SU-DHL-6 (cell line): ENCODE measurements around the gene MBP.
A peak's percentile ranks its signal among the peaks of the same experiment; 100 is the strongest.

Experiments used
- H2AFZ ChIP-seq: fragments of 200-600 bp; sonication (generic); 2 replicates; pipeline ENCODE4 v1.6.1; 2014; ENCODE audit warnings: low read depth, mild to moderate bottlenecking, moderate library complexity, mixed read lengths, antibody characterized with exemption, low read length; ENCODE audit not compliant: severe bottlenecking
- H3F3A ChIP-seq: fragments of 200-600 bp; shearing (Covaris generic); 2 replicates; pipeline ENCODE4 v1.6.0; 2016; ENCODE audit warnings: antibody characterized with exemption, mild to moderate bottlenecking; ENCODE audit not compliant: insufficient read depth
- H3K27ac ChIP-seq: fragments of 200-600 bp; sonication (generic); 2 replicates; pipeline ENCODE4 v1.5.1; 2016; ENCODE audit warnings: low read depth, mild to moderate bottlenecking, low read length, moderate library complexity, mixed read lengths
- H3K27me3 ChIP-seq: fragments of 200-600 bp; sonication (generic), shearing (Covaris generic); 2 replicates; pipeline ENCODE4 v1.6.0; 2014; ENCODE audit warnings: mild to moderate bottlenecking, low read length
- H3K36me3 ChIP-seq: fragments of 200-600 bp; sonication (generic); 2 replicates; pipeline ENCODE4 v1.6.1; 2014; ENCODE audit warnings: mild to moderate bottlenecking, low read length, mixed read lengths
- H3K4me2 ChIP-seq: fragments of 300-600, 200-600 bp; shearing (Covaris generic), sonication (generic); 2 replicates; pipeline ENCODE4 v1.6.0; 2014; ENCODE audit warnings: low read length, low read depth, mild to moderate bottlenecking; ENCODE audit not compliant: poor library complexity, severe bottlenecking
- H3K4me3 ChIP-seq: fragments of 200-600 bp; sonication (generic); 2 replicates; pipeline ENCODE4 v1.5.1; 2014; ENCODE audit warnings: antibody characterized with exemption, low read length, mild to moderate bottlenecking, mixed read lengths; ENCODE audit not compliant: insufficient read depth, poor library complexity, severe bottlenecking
- H3K79me2 ChIP-seq: fragments of 200-600 bp; sonication (generic); 2 replicates; pipeline ENCODE4 v1.6.1; 2014; ENCODE audit warnings: mild to moderate bottlenecking, low read length, moderate library complexity; ENCODE audit not compliant: insufficient read depth
- H3K9ac ChIP-seq: fragments of 200-600 bp; sonication (generic); 2 replicates; pipeline ENCODE4 v1.7.0; 2014; ENCODE audit warnings: mild to moderate bottlenecking, low read length
- H3K9me2 ChIP-seq: fragments of 200-600 bp; sonication (generic); replicated peaks from 2 replicates; pipeline ENCODE4 v1.6.1; 2014; ENCODE audit warnings: low read length; ENCODE audit not compliant: insufficient read depth
- H3K9me3 ChIP-seq: fragments of 200-600 bp; sonication (generic); 2 replicates; pipeline ENCODE4 v1.6.1; 2014; ENCODE audit warnings: low read length, mixed read lengths; ENCODE audit not compliant: insufficient read depth
- H4K20me1 ChIP-seq: fragments of 200-600 bp; sonication (generic); 2 replicates; pipeline ENCODE4 v1.6.1; 2014; ENCODE audit warnings: low read depth, mild to moderate bottlenecking, antibody characterized with exemption, low read length, moderate library complexity, mixed read lengths
- CTCF ChIP-seq: fragments of 200-600 bp; sonication (generic); IDR thresholded peaks from one replicate; pipeline ENCODE4 v1.5.1; 2017; ENCODE audit warnings: antibody characterized with exemption, mild to moderate bottlenecking, low read length, moderate library complexity; ENCODE audit not compliant: insufficient read depth, poor library complexity, severe bottlenecking
- EZH2phosphoT487 ChIP-seq: fragments of 200-600 bp; sonication (generic), shearing (Covaris generic); conservative IDR thresholded peaks from 2 replicates; pipeline ENCODE4 v1.6.1; 2018; ENCODE audit warnings: mild to moderate bottlenecking, antibody characterized with exemption, low read length, moderate library complexity, mixed read lengths

The MBP gene

GRCh38 chr18:77054288-77054605 lies 78.3 kb downstream of the MBP start:
- H3K79me2 ChIP-seq, result peaks cover 17% of the 10 kb centered on the region; the same call in 1 of the 2 replicates
- no peaks in the 10 kb centered on the region for H3K9me3 ChIP-seq
- no peak overlapping the region for H3K4me3 ChIP-seq
- H3K27ac ChIP-seq, result peak overlapping the region; percentile 97
- H3K36me3 ChIP-seq, result no peaks in the 10 kb centered on the region
- H2AFZ ChIP-seq, result no peak overlapping the region
- H3F3A ChIP-seq, result peaks cover 79% of the 10 kb centered on the region
- no peaks in the 10 kb centered on the region for H3K27me3 ChIP-seq
- peak overlapping the region; percentile 78 for H3K4me2 ChIP-seq
- no peak for TF ChIP-seq EZH2phosphoT487
- H3K9me2 ChIP-seq, result no peaks in the 10 kb centered on the region
- no peaks in the 10 kb centered on the region for H4K20me1 ChIP-seq
- peak overlapping the region; percentile 61 for H3K9ac ChIP-seq

GRCh38 chr18:77053616-77054287 lies 78.8 kb downstream of the MBP start:
- Histone ChIP-seq H3F3A (peaks cover 81% of the 10 kb centered on the region), H3K4me3 (peak overlapping the region; percentile 2), H3K4me2 (peak overlapping the region; percentile 78), H2AFZ (no peak overlapping the region), H3K79me2 (peaks cover 19% of the 10 kb centered on the region; the same call in 1 of the 2 replicates), H3K27me3 (no peaks in the 10 kb centered on the region), H3K9ac (peak overlapping the region; percentile 61), H3K9me3 (no peaks in the 10 kb centered on the region), H3K36me3 (no peaks in the 10 kb centered on the region), H4K20me1 (no peaks in the 10 kb centered on the region), H3K9me2 (no peaks in the 10 kb centered on the region), H3K27ac (peak overlapping the region; percentile 97)
- no peak for TF ChIP-seq EZH2phosphoT487
- TF ChIP-seq CTCF, result no peak

DNA sequence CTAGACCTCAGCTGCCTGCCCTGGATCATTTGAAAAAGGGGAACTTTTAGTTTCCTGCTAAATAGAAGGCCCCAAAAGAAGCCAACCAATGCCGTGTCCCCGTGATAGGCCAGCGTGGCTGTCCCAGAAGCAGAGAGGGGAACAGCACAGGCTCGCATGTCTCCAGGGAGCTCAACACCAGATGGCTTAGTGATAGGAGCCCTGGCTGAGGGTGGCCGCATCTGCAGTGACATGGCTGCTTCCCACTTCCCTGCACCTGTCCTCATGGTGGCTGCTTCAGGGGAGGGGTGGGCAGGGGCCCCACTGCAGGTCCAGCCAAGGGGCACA lies 79.6 kb downstream of the MBP start:
- peak overlapping the region; percentile 9 for H3K4me3 ChIP-seq
- no peaks in the 10 kb centered on the region for H3K27me3 ChIP-seq
- peaks cover 84% of the 10 kb centered on the region for H3F3A ChIP-seq
- H2AFZ ChIP-seq, result no peak overlapping the region
- H3K9me3 ChIP-seq, result no peaks in the 10 kb centered on the region
- peak overlapping the region; percentile 78 for H3K4me2 ChIP-seq
- peaks cover 14% of the 10 kb centered on the region; the same call in 1 of the 2 replicates for H3K79me2 ChIP-seq
- H3K9ac ChIP-seq, result peak overlapping the region; percentile 61
- H3K9me2 ChIP-seq, result no peaks in the 10 kb centered on the region
- peak overlapping the region; percentile 97 for H3K27ac ChIP-seq
- no peaks in the 10 kb centered on the region for H4K20me1 ChIP-seq
- TF ChIP-seq EZH2phosphoT487, result no peak
- TF ChIP-seq CTCF, result no peak
- no peaks in the 10 kb centered on the region for H3K36me3 ChIP-seq

DNA sequence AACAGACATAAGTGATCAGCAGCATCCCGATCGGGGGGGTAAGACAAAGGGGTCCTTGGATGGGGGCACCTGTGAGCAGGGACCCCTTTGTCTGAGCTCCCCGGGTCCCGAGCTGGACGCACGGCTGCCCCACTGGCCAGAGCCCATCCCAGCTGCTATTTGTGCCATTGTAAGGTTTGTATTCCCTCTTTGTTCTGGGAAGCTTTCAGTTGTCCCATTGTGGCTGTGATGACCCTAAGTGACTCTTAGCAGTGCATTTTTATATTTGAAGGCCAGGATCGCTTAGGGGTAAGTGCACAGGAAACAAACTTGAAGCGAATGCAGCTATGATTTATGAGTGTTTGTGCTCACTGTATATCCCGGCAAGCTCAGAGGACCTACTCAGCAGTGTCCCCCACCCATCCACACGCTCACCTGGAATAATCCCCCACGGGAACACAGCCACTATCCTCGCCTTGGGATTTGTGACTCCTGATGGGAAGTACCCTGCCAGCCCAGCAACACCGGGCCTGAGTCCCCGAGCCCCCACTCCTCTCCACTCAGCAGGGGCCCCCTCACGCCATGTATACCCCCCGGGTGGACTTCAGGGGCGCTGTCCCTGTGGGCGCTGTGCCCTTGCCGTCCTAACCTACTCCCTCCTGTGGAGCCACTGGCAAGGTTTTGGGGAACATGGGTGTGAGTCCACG lies 80.1 kb downstream of the MBP start:
- Histone ChIP-seq H2AFZ (no peak overlapping the region), H3K9me3 (no peaks in the 10 kb centered on the region), H3K27me3 (no peaks in the 10 kb centered on the region), H3K4me2 (peak overlapping the region; percentile 78), H3K4me3 (peak overlapping the region; percentile 9), H3K9ac (peak overlapping the region; percentile 61), H3K79me2 (peaks cover 14% of the 10 kb centered on the region; the same call in 1 of the 2 replicates), H3F3A (peaks cover 87% of the 10 kb centered on the region), H4K20me1 (no peaks in the 10 kb centered on the region), H3K36me3 (0 out of 2 replicates have a peak, but pooled peaks cover under 1% of the 10 kb centered on the region), H3K9me2 (no peaks in the 10 kb centered on the region), H3K27ac (peak overlapping the region; percentile 97)
- TF ChIP-seq CTCF (no peak), EZH2phosphoT487 (no peak)
